CD4-positive, alpha-beta T cell treated with Interleukin-6 at 100 ng/mL for 8 hours (primary cell): ENCODE data around the gene ZNF423.

Experiments used
- DNase-seq: peaks from one replicate; pipeline ENCODE4 v3.0.0-alpha.2; 2020; ENCODE audit warnings: mixed read lengths, low spot score

ZNF423 gene

DNA sequence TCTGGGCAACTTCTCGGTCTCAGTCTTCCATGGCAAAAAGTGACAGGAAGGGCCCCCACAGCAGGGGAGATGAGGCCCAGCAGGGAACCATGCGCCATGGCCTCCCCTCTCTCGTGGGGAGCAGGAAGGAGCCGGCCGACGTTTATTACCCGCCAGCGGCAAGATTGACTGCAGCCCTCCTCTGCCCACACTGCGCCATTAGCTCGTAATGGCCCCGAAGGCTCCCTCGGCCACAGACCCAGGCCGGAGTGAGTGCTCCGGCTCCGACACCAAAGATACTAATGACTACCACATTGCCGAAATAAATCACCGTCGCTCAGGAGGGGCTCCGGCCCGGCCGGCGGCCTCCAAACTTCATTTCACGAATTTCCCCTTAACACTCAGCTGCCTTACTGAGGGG lies 255.4 kb downstream of the ZNF423 start:
- DNase-seq: no peak

GRCh38 chr16:49599704-49600103 lies 256.2 kb downstream of the ZNF423 start:
- DNase-seq: no peak

DNA sequence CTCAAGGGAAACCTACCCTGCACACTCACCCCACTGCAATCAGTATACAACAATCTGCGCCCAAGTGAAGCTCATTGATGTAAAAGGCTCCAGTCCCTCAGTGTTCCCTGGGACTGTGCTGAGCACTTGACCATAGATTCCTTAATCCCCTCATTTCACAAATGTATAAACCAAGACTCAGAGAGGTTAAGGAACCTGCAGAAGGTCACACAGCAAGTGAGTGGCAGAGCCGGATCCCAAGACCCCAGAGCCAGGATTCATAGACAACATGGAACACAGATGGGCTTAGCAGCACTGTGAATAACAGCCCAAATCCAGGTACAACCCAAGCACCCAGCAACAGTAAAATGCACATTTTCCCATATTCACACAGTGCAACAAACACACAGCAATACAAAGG lies 256.6 kb downstream of the ZNF423 start:
- DNase-seq: no peak

DNA sequence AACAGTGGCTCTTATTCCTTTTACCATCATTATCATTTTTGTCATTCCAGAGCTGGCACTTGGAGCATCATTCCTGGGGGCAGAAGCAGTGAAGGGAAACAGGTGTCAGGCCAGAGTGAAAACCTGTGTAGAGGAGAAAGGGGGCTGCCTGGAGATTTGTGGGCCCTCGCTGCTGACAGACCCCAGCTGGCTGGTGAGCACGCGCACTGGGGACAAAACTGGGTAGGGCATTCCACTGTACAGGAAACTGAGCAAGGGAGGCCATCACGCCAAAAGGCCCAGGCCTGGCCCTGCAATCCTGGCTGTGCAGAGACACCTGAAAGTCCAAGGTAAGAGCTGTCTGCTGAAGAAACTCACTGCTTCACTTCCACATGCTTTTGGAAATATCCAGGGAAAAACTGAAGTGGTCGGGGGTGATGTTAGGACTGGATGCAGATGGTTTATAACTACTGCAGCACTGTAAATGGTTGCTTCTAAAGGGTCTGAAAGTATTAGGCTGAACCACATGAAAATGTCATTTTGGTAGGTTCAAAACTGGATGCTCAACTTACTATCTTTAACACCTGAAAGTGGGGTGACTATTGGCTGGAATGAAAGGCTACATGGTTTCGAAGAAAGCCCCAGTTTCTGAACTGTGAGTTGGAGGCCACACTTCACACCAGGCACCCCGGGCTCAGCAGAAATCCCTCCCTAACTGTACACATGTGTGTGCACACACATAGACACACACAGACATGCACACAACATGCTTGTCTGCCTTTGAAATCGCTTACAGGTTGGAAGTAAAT lies 257.3 kb downstream of the ZNF423 start:
- no peak for DNase-seq

DNA sequence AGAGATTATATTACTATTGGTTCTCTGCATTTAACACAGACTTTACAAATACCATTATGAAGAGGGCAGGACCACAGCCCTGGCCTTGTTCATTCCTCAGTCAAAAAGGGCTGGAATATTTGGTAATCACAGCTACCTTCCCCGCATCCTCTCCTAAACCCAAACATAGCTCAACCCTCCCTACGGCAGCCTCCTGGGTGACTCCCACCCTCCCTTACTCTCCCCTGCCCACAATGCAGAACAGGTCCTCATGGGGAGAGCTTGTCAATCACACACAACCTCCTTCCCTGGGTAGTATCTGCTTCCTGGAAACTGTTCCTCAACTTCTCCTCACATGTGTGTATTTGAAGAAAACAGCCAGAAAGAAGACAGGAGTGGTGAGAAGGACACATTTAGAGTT lies 258.1 kb downstream of the ZNF423 start:
- no peak for DNase-seq

DNA sequence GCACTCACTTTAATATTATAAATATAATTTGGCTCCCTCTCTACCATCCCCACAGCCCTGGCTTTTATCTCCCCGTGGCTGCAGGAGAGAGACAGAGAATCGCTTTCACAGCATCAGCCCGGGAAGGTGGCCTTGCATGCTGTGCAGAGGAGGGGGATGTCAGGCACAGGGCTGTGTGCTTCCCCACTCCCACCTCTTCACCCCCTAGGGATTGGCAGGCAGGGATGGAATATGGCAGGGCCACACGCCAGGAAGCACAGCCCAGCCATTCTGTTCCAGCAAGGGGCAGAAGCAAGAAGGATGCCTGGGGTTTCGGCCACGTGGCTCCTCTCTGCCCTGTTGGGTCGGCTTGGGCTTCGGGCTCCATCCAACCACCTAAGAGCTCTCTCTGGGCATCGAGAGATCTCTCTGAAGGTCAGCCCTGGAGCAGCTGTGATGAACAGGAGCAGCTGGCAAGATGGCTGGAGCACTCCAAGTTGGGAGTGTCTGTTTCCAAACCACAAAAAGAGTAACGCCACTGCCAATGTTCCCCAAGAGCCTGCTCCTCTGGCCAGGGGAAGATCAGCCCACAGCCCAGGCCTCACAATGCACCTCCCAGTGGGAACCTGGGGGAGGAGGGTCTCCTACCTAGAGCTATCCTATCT lies 259.1 kb downstream of the ZNF423 start:
- no peak for DNase-seq

DNA sequence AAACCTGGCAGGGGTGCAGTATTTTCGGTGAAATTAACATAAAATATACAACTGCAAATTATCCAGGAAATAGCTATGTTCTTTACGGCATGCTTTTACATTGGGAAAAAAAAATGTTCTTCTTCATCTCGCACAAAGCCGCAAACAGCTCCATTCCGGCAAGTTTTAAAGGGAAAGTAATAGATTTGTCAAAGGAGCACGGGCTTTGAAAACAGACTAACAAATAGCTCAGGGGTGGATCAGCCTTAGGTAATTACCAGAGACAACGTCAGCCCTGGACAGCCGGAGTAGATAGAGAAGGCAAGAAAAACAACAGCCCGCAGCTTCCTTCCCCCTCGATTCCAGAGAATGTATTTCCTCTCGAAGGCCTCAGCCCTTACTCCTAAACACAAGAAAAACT lies 259.8 kb downstream of the ZNF423 start:
- DNase-seq: no peak

DNA sequence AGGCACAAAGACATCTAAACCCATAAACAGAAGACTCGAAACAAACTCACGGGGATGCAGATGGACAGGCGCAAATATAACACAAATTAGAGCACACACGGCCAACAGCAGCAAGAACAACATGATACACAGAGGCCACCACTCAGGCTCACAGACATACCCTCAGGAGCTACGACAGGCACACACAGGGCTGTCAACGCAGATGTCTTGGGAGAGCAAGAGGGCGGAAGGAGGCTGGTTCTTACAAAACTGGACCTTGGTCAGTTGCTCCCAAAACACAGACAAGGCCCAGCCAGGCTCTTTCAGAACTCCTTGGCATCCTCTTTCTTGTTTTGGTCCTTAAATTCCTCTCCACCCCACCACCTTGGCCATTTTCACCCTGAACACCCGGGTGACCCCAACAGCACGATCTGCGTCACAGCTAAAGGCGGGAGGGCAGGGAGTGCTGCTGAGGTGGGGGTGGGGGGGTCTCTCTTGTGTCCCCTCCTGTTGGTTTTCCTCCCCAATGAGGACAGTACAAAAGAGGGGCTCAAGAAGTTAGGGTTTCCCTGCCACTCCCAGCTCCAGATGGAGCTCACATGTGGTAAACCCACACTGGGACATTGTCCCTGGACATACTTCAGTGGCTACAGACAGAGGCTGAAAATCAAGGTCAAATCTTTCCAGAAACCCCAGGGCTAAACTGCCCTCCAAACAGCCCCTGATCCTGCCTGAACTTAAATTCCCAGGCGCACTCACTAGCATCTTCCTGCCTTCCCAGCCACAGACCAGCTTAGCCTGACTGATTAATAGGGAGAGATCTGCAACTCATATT lies 261.0 kb downstream of the ZNF423 start:
- no peak for DNase-seq

DNA sequence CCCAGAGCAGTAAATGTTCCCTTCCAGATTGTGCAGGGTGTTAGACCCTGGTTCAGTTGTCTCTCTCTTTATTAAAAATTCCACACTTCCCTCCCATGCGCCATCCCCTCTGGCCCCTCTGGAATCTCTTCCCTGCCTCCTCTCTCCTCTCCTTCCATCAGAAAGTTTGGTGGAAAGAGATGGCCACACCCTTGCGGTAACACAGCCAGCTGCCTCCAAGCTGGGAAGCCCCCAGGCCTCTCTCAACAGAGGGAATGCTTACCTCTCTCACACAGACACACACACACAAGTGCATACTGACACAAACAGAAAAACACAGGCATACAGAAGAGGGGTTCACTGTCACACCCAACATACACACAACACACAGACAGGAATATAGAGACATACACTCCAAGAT lies 261.8 kb downstream of the ZNF423 start:
- DNase-seq: no peak

GRCh38 chr16:49593424-49594040 lies 262.4 kb downstream of the ZNF423 start:
- no peak for DNase-seq

- DNase-seq: peak; percentile 26
Measured at GRCh38 chr16:49592546-49593423, 263.1 kb downstream of the ZNF423 start.

GRCh38 chr16:49590166-49590871 lies 265.6 kb downstream of the ZNF423 start:
- DNase-seq: no peak

DNA sequence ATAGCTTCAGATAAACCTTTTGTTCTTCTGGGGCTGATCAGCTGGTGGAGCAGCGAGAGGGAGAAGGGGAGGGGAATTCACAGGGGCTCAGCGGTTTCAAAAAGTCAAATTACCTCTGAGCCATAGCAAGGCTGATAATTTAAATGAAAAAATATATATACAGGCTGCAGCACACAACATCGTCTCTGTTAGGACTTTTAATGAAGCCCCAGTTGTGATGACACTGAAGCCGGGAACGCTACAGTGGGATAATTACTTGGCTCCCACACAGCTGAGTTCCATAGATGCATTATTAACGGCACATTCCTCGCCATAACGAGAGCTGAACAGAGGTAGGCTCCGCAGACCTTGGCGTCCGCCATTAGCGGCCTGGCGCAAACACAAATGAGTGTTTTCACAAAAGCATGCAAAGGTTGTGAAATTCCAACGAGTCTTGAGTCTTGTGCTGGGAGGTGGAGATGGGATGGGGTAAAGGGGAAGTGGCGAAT lies 266.3 kb downstream of the ZNF423 start:
- no peak for DNase-seq

DNA sequence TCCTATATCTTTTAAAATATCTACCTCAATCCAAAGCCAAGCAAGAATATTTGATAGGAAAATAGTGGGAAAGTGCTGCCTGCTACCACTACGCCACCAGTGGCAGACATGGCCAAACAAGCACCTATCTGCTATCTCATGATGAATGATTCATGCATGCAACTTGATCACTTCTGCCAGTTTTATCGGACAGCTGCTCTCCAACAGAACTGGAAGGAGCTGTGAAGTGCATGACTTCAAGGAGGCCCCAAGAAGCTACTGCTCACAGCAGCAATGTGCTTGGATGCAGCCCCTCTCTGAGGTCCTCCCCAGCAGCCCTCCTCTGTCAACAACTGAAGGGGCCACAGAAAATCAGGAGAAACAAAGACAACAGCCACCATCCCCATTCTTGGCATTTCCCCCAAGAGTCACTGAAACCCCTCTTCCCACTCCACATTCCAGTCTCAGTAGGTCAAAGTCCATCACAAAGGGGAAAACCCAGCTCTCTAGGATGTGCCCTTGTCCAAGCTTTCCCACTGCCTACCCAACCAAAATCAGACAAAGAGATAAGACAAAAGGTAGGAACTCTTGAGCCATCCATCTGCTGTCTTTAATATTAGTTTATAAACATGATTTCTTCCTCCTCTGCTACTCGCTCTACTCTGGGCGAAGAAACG lies 267.1 kb downstream of the ZNF423 start:
- DNase-seq: no peak

DNA sequence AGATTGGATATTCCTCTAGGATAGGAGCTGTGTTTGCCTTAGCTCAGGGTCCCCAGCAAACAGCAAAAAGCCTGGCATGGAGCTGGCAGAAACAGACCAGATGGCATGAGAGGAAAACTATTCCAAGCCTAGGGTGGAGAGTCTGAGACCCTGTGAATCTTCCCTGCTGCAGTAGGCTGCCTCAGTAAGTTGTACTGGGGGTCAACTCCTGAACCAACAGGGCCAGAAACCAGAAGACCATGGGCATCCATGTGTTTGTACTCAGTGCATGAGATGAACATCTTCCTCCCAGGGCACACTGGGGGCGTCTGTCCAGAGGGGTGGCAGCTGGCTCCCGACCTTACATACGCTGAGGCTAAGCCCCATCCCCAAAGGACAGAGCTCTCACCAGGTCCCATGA lies 267.9 kb downstream of the ZNF423 start:
- no peak for DNase-seq

DNA sequence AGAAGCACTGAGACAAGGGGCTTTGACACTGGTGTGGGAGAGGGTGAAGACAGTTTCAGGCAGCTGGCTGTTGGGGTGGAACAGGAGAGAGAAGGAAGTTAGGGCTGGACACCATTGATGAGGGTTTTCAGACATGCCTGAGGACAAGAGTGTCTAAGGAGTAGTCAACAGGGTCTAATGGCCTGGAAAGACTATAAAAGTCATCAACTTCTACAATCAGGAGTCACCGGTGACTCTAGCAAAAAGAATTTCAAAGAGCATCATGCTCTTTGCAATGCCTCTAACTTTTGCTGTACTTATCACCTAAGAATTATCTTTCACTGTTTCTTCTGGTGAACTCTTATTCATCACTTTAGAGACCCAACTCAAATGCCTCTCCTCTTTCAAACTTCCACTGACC lies 268.4 kb downstream of the ZNF423 start:
- DNase-seq: no peak

DNA sequence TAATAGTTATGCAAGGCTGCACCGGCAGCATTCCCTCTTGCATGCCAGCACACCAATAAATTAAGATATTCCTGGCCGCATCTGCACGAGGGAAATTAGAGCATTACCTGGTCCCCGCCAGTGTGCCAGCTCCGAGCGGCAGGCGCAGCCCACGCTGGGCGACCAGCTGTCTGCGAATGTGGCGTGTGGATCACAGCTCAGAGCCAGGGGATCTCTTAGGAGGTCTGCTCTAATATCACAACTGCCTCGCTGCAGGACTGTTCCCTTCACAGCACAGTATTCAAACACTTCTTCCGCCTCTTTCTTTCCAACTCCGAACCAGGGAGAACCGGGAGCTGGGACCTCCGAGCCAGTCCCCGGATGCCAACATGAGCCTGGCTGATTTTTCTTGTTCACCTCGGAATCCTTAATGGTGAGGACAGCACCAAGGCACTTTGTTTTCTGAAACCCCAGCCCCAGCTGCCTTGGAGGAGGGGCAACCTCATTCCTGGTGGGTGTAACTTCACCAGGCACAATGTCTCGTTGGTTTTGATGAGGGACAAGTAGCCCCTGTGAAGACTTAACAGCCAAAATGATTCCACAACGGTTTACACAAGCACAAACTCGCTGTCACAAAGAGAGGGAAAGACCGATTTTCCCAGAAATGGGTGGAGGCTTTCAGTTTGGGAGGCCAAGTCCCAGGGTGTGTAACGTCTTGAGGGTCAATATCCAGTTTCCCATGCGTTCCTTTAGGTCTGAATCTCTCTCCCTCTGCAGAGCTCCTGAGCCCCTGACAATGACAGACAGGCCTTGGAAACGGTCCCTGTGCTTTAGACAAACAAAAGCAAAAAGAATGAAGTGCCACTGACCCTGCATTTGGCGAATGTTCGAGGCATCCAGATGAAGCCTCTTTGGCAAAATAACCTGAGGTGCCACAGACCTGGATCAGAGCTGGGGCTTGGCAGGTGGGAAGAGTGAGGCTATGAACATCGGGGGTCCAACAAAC lies 269.2 kb downstream of the ZNF423 start:
- no peak for DNase-seq

DNA sequence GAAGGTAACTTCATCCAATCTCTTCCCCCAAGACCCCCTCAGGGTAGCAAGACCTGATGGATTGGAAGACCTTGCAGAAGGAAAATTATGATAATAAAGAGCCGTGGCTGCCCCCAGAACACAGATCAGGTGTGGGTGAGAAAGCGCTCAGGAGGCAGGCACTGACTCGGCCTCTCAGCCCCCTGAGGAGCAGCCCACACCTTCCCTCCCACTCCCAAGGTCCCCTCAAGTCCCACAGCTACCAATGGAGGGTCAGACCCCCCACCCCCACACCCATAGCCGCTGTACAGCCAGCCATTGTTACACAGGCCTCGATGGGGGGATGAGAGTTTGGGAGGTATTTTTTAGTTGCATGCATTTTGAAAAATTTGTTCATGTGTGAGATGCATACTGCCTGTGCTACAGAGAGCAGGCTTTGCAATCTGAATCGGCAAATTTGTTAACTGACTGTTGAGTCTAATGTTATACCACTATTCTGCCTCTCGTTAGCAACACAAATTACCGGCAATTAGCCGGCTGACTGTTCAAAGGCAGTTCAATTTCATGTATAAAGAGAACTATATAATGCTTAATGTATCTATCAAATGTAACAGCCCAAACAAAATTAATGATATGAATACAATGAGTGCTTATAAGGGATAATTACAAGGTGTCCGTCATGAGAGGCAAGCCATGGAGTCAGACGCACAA lies 270.6 kb downstream of the ZNF423 start:
- DNase-seq: no peak
